Prostate gland (tissue), 2 donors: ENCODE results near the gene FASN. TPM values are rescaled to one million over a fixed set of nuclear protein-coding genes. Genes with fewer than 3 reads are reported as not detected.

Experiments used
- DNase-seq: peaks from one replicate; pipeline ENCODE4 v3.0.0-alpha.2; 2019; ENCODE audit warnings: low spot score
- H3K27ac ChIP-seq, 2 donors: fragments of 200-600 bp; sonication (generic); 2 replicates each; pipeline ENCODE4 v1.5.1; 2017 to 2019
- H3K27me3 ChIP-seq: fragments of 200-600 bp; sonication (generic); replicated peaks from 2 replicates; pipeline ENCODE4 v1.5.1; 2019; ENCODE audit not compliant: insufficient read depth
- H3K36me3 ChIP-seq, 2 donors: fragments of 200-600 bp; sonication (generic); 1 replicate in 1 of 2; 2 replicates in 1 of 2; pipeline versions ENCODE4 v1.5.1 to v1.8.1; 2017 to 2019
- H3K4me1 ChIP-seq: fragments of 200-600 bp; sonication (generic); replicated peaks from 2 replicates; pipeline ENCODE4 v1.5.1; 2019
- H3K4me3 ChIP-seq, 2 donors: fragments of 200-600 bp; sonication (generic); 2 replicates each; pipeline ENCODE4 v1.5.1; 2017 to 2019
- H3K9me3 ChIP-seq: fragments of 200-600 bp; sonication (generic); 2 replicates; pipeline ENCODE4 v1.5.1; 2017
- POLR2A ChIP-seq: fragments of 450-650 bp; IDR thresholded peaks from one replicate; pipeline ENCODE4 v1.6.1; 2016; ENCODE audit warnings: antibody characterized with exemption, mild to moderate bottlenecking
- POLR2AphosphoS5 ChIP-seq: sonication (generic); formaldehyde crosslinking; IDR thresholded peaks from one replicate; pipeline ENCODE4 v1.6.1; 2017; ENCODE audit warnings: antibody characterized with exemption
- WGBS: methylation state at CpG from one replicate; pipeline ENCODE4 v1.1.5; 2018; 5-methylcytosine and 5-hydroxymethylcytosine counted together
- intact Hi-C: fragments of 100-400 bp; cut with DNase I; formaldehyde crosslinking; loops from one replicate; pipeline ENCODE4 v1.14.2; 2022
- total RNA-seq, 2 donors: library from RNA; depleted of rRNA; stranded (reverse); fragments of >200 nt; gene quantifications; one replicate each; pipeline ENCODE4 v1.1.0, GENCODE V29; 2016
- TF ChIP-seq, protein P1 (sequence below), 4 experiments: fragments of 200-600 bp in 2 of 4; fragments of 450-650 bp in 2 of 4; sonication (generic) in 2 of 4; IDR thresholded peaks; 1 replicate in 3 of 4; 2 replicates in 1 of 4; pipeline ENCODE4 v1.5.1; 2016 to 2019; ENCODE audit warnings: antibody characterized with exemption in 4 of 4, mild to moderate bottlenecking in 2 of 4, moderate library complexity in 2 of 4

FASN gene
- total RNA-seq, 2 donors from 2014 or later: 192 to 388 TPM

GRCh38 chr17:82053556-82054263, 44.3 kb downstream of the FASN start:
- H3K4me3 ChIP-seq: no peak overlapping the region
- DNase-seq: no peak
- TF ChIP-seq POLR2AphosphoS5 (no peak), POLR2A (no peak)
- TF ChIP-seq, protein P1, sequence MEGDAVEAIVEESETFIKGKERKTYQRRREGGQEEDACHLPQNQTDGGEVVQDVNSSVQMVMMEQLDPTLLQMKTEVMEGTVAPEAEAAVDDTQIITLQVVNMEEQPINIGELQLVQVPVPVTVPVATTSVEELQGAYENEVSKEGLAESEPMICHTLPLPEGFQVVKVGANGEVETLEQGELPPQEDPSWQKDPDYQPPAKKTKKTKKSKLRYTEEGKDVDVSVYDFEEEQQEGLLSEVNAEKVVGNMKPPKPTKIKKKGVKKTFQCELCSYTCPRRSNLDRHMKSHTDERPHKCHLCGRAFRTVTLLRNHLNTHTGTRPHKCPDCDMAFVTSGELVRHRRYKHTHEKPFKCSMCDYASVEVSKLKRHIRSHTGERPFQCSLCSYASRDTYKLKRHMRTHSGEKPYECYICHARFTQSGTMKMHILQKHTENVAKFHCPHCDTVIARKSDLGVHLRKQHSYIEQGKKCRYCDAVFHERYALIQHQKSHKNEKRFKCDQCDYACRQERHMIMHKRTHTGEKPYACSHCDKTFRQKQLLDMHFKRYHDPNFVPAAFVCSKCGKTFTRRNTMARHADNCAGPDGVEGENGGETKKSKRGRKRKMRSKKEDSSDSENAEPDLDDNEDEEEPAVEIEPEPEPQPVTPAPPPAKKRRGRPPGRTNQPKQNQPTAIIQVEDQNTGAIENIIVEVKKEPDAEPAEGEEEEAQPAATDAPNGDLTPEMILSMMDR (IDR thresholded peaks at IDR 0.05): no peak
- H3K27me3 ChIP-seq: no peaks in the 10 kb centered on the region
- peaks cover 20 to 29% of the 10 kb centered on the region in 2 donors for H3K36me3 ChIP-seq
- intact Hi-C loops: no loop called here
- 93% methylated on average over 27 of the region's 28 CpGs for WGBS
- peaks cover 19% of the 10 kb centered on the region for H3K4me1 ChIP-seq
- no peak overlapping the region for H3K27ac ChIP-seq
- no peaks in the 10 kb centered on the region for H3K9me3 ChIP-seq

- no peaks in the 10 kb centered on the region for H3K9me3 ChIP-seq
- H3K27me3 ChIP-seq: no peaks in the 10 kb centered on the region
- 86% methylated on average over 16 of the region's 19 CpGs for WGBS
- peak overlapping the region in 1 of 2 donors; percentile 75 for H3K4me3 ChIP-seq
- TF ChIP-seq POLR2AphosphoS5 (no peak), POLR2A (no peak)
- TF ChIP-seq, protein P1 (IDR thresholded peaks at IDR 0.05): no peak
- intact Hi-C loops: no loop called here
- peaks cover 20 to 30% of the 10 kb centered on the region in 2 donors for H3K36me3 ChIP-seq
- peak overlapping the region in 1 of 2 donors; percentile 68 for H3K27ac ChIP-seq
- H3K4me1 ChIP-seq: peaks cover 19% of the 10 kb centered on the region
- no peak for DNase-seq
These were observed 44.9 kb downstream of the FASN start for GRCh38 chr17:82053130-82053529.

- H3K27me3 ChIP-seq: no peaks in the 10 kb centered on the region
These were observed 45.4 kb downstream of the FASN start for GRCh38 chr17:82052638-82053059.

GRCh38 chr17:82051776-82052637, 46.0 kb downstream of the FASN start, which contains the start of the genes GPS1 and RFNG:
TSS of gene GPS1 (plus strand) at chr17:82051898. CDS start at chr17:82051932, 34 bp downstream.
TSS of gene RFNG (minus strand) at chr17:82051811. CDS start at chr17:82051766, 45 bp downstream.
- TF ChIP-seq, protein P1 (IDR thresholded peaks at IDR 0.05): no peak
- TF ChIP-seq POLR2A (peak; percentile 13), POLR2AphosphoS5 (peak; percentile 74)
- Histone ChIP-seq H3K4me1 (peaks cover 19% of the 10 kb centered on the region), H3K27me3 (no peaks in the 10 kb centered on the region), H3K36me3 (peaks cover 20 to 38% of the 10 kb centered on the region in 2 donors), H3K27ac (peak within 1 kb of the TSS; percentile 45 to 68), H3K9me3 (no peaks in the 10 kb centered on the region), H3K4me3 (peak within 1 kb of the TSS; percentile 71 to 75)
- intact Hi-C loops: no loop called here
- peak; percentile 69 for DNase-seq
- 2% methylated on average over 30 of the region's 94 CpGs for WGBS

More at GRCh38 chr17:82052638-82053059, 45.4 kb downstream of the FASN start:
- H3K4me3 ChIP-seq: peak overlapping the region; percentile 71 to 75
- intact Hi-C loops: no loop called here
- no peaks in the 10 kb centered on the region for H3K9me3 ChIP-seq
- WGBS: 27% methylated on average over 19 of the region's 19 CpGs
- no peak for DNase-seq
- TF ChIP-seq, protein P1 (IDR thresholded peaks at IDR 0.05): no peak
- TF ChIP-seq POLR2A (no peak), POLR2AphosphoS5 (no peak)
- H3K27ac ChIP-seq: peak overlapping the region in 1 of 2 donors; percentile 68
- peaks cover 19% of the 10 kb centered on the region for H3K4me1 ChIP-seq
- H3K36me3 ChIP-seq: peaks cover 20 to 35% of the 10 kb centered on the region in 2 donors
